ENCODE data around the gene ZNF536.

ZNF536 gene

DNA sequence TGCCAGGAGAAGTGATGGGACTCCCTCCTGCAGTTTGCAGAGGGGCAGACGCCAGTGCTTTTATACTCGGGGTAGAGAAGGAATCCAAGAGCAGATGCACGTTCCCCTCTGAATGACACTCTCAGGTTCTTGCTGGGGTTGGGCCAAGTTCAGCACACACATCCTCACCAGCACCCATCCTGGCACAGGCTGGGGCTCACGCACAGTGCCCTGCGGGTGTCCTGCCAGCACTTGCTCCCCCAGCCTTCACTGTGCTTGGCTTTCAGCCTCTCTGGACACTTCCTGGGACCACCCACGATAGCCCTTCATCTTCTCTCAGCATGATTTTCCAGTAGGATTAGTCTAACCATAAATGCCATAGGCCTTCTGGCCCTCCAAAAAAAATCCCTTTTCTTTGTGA is 158.6 kb downstream of the ZNF536 start:
- no peak overlapping the region for H2BK15ac ChIP-seq (ENCODE audit: low read depth, poor library complexity, severe bottlenecking)
- no peak overlapping the region for H2AK5ac ChIP-seq (ENCODE audit: low read length, severe bottlenecking)
- H3K79me1 ChIP-seq (replicated peaks; ENCODE audit: low read length, poor library complexity, severe bottlenecking): no peaks in the 10 kb centered on the region
- H3K14ac ChIP-seq (ENCODE audit: low read length in 2 of 2): no peak overlapping the region
- no peak overlapping the region for H2BK120ac ChIP-seq (ENCODE audit: low read depth, low read length)
- H2BK5ac ChIP-seq (ENCODE audit: low read depth, low read length, poor library complexity, severe bottlenecking): no peak overlapping the region
- H3K4me1 ChIP-seq (ENCODE audit: control insufficient read depth, insufficient read depth, low read depth, low read length): no peaks in the 10 kb centered on the region
- no peaks in the 10 kb centered on the region for H3K36me3 ChIP-seq (ENCODE audit: control insufficient read depth in 1 of 2, insufficient read depth in 2 of 2, low read depth in 1 of 2, low read length in 2 of 2)
- H3K4me3 ChIP-seq (ENCODE audit: insufficient read depth in 1 of 2, low read depth in 1 of 2, low read length in 2 of 2): no peak overlapping the region
- H3K9me3 ChIP-seq (ENCODE audit: control insufficient read depth, low read length): no peaks in the 10 kb centered on the region
- no peak overlapping the region for H4K8ac ChIP-seq (ENCODE audit: low read length)
- no peak for DNase-seq
- no peak overlapping the region for H3K4ac ChIP-seq (ENCODE audit: low read depth in 1 of 2, low read length in 2 of 2)
- no peak overlapping the region for H3K4me2 ChIP-seq (ENCODE audit: low read length, poor library complexity, severe bottlenecking)
- WGBS: 91% methylated on average over 5 of the region's 6 CpGs
- H3K27ac ChIP-seq (ENCODE audit: low read length, poor library complexity, severe bottlenecking): no peak overlapping the region
- H2BK12ac ChIP-seq (ENCODE audit: low read length in 2 of 2): no peak overlapping the region
- no peak overlapping the region for H3K18ac ChIP-seq (ENCODE audit: low read depth in 1 of 2, low read length in 2 of 2)
- no peak overlapping the region for H3K23ac ChIP-seq (ENCODE audit: low read length in 2 of 2)
- no peak overlapping the region for H2AFZ ChIP-seq (ENCODE audit: low read depth, low read length)
- no peaks in the 10 kb centered on the region for H3K27me3 ChIP-seq (ENCODE audit: control insufficient read depth in 1 of 2, insufficient read depth in 1 of 2, low read length in 2 of 2)
- H4K91ac ChIP-seq (ENCODE audit: low read length): no peak overlapping the region
- no peak overlapping the region for H3K9ac ChIP-seq (ENCODE audit: low read length)

DNA sequence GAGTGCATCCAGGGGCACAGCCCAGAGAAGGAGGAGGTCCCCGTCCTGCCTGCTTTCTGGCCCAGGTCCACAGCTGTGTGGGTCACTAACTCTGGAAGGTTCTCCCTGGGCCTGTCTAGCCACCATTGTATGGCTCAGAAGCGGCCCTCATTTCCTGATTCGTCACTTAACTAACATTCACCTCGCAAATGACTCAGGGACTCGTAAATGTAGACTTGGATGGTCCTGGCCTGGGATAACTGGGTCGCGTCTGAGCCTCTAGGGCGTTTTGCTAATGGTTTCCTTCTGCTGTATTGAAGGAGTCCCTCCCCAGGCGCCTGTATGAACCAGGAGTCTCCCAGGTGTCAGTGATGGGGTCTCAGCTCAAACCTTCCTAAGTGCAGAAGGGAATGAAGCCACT is 162.8 kb downstream of the ZNF536 start:
- Histone ChIP-seq H4K91ac (ENCODE audit: low read length) (no peak overlapping the region), H2AK5ac (ENCODE audit: low read length, severe bottlenecking) (no peak overlapping the region), H2AFZ (ENCODE audit: low read depth, low read length) (no peak overlapping the region), H3K27me3 (ENCODE audit: control insufficient read depth in 1 of 2, insufficient read depth in 1 of 2, low read length in 2 of 2) (no peaks in the 10 kb centered on the region), H3K9ac (ENCODE audit: low read length) (no peak overlapping the region), H2BK120ac (ENCODE audit: low read depth, low read length) (no peak overlapping the region), H3K4ac (ENCODE audit: low read depth in 1 of 2, low read length in 2 of 2) (no peak overlapping the region), H3K79me1 (replicated peaks; ENCODE audit: low read length, poor library complexity, severe bottlenecking) (no peaks in the 10 kb centered on the region), H3K23ac (ENCODE audit: low read length in 2 of 2) (no peak overlapping the region), H3K4me1 (ENCODE audit: control insufficient read depth, insufficient read depth, low read depth, low read length) (no peaks in the 10 kb centered on the region), H2BK5ac (ENCODE audit: low read depth, low read length, poor library complexity, severe bottlenecking) (no peak overlapping the region), H3K18ac (ENCODE audit: low read depth in 1 of 2, low read length in 2 of 2) (no peak overlapping the region), H4K8ac (ENCODE audit: low read length) (no peak overlapping the region), H3K4me3 (ENCODE audit: insufficient read depth in 1 of 2, low read depth in 1 of 2, low read length in 2 of 2) (no peak overlapping the region), H3K9me3 (ENCODE audit: control insufficient read depth, low read length) (no peaks in the 10 kb centered on the region), H3K36me3 (ENCODE audit: control insufficient read depth in 1 of 2, insufficient read depth in 2 of 2, low read depth in 1 of 2, low read length in 2 of 2) (no peaks in the 10 kb centered on the region), H2BK15ac (ENCODE audit: low read depth, poor library complexity, severe bottlenecking) (no peak overlapping the region), H3K27ac (ENCODE audit: low read length, poor library complexity, severe bottlenecking) (no peak overlapping the region), H3K14ac (ENCODE audit: low read length in 2 of 2) (no peak overlapping the region), H2BK12ac (ENCODE audit: low read length in 2 of 2) (no peak overlapping the region), H3K4me2 (ENCODE audit: low read length, poor library complexity, severe bottlenecking) (no peak overlapping the region)
- 64% methylated on average over 9 of the region's 9 CpGs for WGBS
- DNase-seq: no peak

DNA sequence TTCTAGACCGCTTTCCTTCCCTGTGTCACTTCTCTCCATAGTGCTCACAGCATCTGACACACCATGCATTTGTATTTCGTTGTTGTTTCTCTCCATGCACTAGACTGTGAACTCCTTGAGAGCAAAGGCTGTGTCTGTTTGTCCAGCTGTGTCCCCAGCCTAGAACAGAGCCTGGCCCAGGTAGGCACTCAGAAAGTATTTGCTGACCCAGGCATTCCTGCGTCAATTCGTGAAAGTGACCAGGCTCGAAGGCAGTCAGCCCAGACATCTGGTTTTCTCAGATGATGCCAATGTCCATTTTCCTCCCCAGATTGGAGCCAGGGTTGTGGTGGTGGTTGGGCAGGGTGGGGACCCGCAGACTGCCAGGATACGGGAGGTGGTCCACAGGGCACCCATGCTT is 164.8 kb downstream of the ZNF536 start:
- Histone ChIP-seq H3K9me3 (ENCODE audit: control insufficient read depth, low read length) (no peaks in the 10 kb centered on the region), H3K4me1 (ENCODE audit: control insufficient read depth, insufficient read depth, low read depth, low read length) (no peaks in the 10 kb centered on the region), H3K4ac (ENCODE audit: low read depth in 1 of 2, low read length in 2 of 2) (no peak overlapping the region), H2BK15ac (ENCODE audit: low read depth, poor library complexity, severe bottlenecking) (no peak overlapping the region), H3K4me3 (ENCODE audit: insufficient read depth in 1 of 2, low read depth in 1 of 2, low read length in 2 of 2) (no peak overlapping the region), H3K27ac (ENCODE audit: low read length, poor library complexity, severe bottlenecking) (no peak overlapping the region), H3K79me1 (replicated peaks; ENCODE audit: low read length, poor library complexity, severe bottlenecking) (no peaks in the 10 kb centered on the region), H2BK120ac (ENCODE audit: low read depth, low read length) (no peak overlapping the region), H3K9ac (ENCODE audit: low read length) (no peak overlapping the region), H3K36me3 (ENCODE audit: control insufficient read depth in 1 of 2, insufficient read depth in 2 of 2, low read depth in 1 of 2, low read length in 2 of 2) (no peaks in the 10 kb centered on the region), H2BK5ac (ENCODE audit: low read depth, low read length, poor library complexity, severe bottlenecking) (no peak overlapping the region), H2AK5ac (ENCODE audit: low read length, severe bottlenecking) (no peak overlapping the region), H3K18ac (ENCODE audit: low read depth in 1 of 2, low read length in 2 of 2) (no peak overlapping the region), H4K8ac (ENCODE audit: low read length) (no peak overlapping the region), H3K23ac (ENCODE audit: low read length in 2 of 2) (no peak overlapping the region), H2BK12ac (ENCODE audit: low read length in 2 of 2) (no peak overlapping the region), H3K4me2 (ENCODE audit: low read length, poor library complexity, severe bottlenecking) (no peak overlapping the region), H3K27me3 (ENCODE audit: control insufficient read depth in 1 of 2, insufficient read depth in 1 of 2, low read length in 2 of 2) (no peaks in the 10 kb centered on the region), H3K14ac (ENCODE audit: low read length in 2 of 2) (no peak overlapping the region), H4K91ac (ENCODE audit: low read length) (no peak overlapping the region), H2AFZ (ENCODE audit: low read depth, low read length) (no peak overlapping the region)
- WGBS: 85% methylated on average over 7 of the region's 7 CpGs
- DNase-seq: no peak

DNA sequence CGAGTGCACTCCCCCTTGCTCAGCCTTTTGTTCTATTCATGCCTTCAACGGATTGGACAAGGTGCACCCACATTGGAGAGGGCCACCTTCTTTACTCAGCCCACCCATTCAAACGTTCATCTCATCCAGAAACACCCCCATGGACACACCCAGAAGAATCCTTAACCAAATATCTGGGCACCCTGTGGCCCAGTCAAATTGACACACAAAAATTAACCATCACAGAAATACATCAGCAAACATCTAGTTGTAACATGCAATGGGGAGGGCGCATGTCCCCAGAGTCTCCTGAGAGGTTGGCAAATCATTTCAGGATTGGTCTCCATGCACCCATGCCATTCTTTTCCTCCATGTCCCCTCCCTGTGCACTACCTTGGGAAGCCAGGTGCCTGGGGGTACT is 167.1 kb downstream of the ZNF536 start:
- 66% methylated on average over 4 of the region's 4 CpGs for WGBS

More for the DNA sequence above, 167.1 kb downstream of the ZNF536 start:
- no peak overlapping the region for H3K18ac ChIP-seq (ENCODE audit: low read depth in 1 of 2, low read length in 2 of 2)
- no peak overlapping the region for H2BK5ac ChIP-seq (ENCODE audit: low read depth, low read length, poor library complexity, severe bottlenecking)
- no peak overlapping the region for H3K4ac ChIP-seq (ENCODE audit: low read depth in 1 of 2, low read length in 2 of 2)
- no peak overlapping the region for H3K4me3 ChIP-seq (ENCODE audit: insufficient read depth in 1 of 2, low read depth in 1 of 2, low read length in 2 of 2)
- H2AFZ ChIP-seq (ENCODE audit: low read depth, low read length): no peak overlapping the region
- no peaks in the 10 kb centered on the region for H3K4me1 ChIP-seq (ENCODE audit: control insufficient read depth, insufficient read depth, low read depth, low read length)
- H3K4me2 ChIP-seq (ENCODE audit: low read length, poor library complexity, severe bottlenecking): no peak overlapping the region
- no peak overlapping the region for H3K23ac ChIP-seq (ENCODE audit: low read length in 2 of 2)
- H4K91ac ChIP-seq (ENCODE audit: low read length): no peak overlapping the region
- H3K9ac ChIP-seq (ENCODE audit: low read length): no peak overlapping the region
- no peak for DNase-seq
- no peaks in the 10 kb centered on the region for H3K36me3 ChIP-seq (ENCODE audit: control insufficient read depth in 1 of 2, insufficient read depth in 2 of 2, low read depth in 1 of 2, low read length in 2 of 2)
- H3K27ac ChIP-seq (ENCODE audit: low read length, poor library complexity, severe bottlenecking): no peak overlapping the region
- no peaks in the 10 kb centered on the region for H3K27me3 ChIP-seq (ENCODE audit: control insufficient read depth in 1 of 2, insufficient read depth in 1 of 2, low read length in 2 of 2)
- H2AK5ac ChIP-seq (ENCODE audit: low read length, severe bottlenecking): no peak overlapping the region
- no peaks in the 10 kb centered on the region for H3K79me1 ChIP-seq (replicated peaks; ENCODE audit: low read length, poor library complexity, severe bottlenecking)
- H2BK120ac ChIP-seq (ENCODE audit: low read depth, low read length): no peak overlapping the region
- H2BK12ac ChIP-seq (ENCODE audit: low read length in 2 of 2): no peak overlapping the region
- no peaks in the 10 kb centered on the region for H3K9me3 ChIP-seq (ENCODE audit: control insufficient read depth, low read length)
- H4K8ac ChIP-seq (ENCODE audit: low read length): no peak overlapping the region
- H2BK15ac ChIP-seq (ENCODE audit: low read depth, poor library complexity, severe bottlenecking): no peak overlapping the region
- H3K14ac ChIP-seq (ENCODE audit: low read length in 2 of 2): no peak overlapping the region

All from mesenchymal stem cell (in vitro differentiated cells and primary cell).